ENCODE data around the gene CHSY1. TPM values are rescaled to one million over a fixed set of nuclear protein-coding genes. Genes with fewer than 3 reads are reported as not detected.

The CHSY1 gene
- total RNA-seq, 2 experiments from 2014 or later = 5.8 to 6.7 TPM

DNA sequence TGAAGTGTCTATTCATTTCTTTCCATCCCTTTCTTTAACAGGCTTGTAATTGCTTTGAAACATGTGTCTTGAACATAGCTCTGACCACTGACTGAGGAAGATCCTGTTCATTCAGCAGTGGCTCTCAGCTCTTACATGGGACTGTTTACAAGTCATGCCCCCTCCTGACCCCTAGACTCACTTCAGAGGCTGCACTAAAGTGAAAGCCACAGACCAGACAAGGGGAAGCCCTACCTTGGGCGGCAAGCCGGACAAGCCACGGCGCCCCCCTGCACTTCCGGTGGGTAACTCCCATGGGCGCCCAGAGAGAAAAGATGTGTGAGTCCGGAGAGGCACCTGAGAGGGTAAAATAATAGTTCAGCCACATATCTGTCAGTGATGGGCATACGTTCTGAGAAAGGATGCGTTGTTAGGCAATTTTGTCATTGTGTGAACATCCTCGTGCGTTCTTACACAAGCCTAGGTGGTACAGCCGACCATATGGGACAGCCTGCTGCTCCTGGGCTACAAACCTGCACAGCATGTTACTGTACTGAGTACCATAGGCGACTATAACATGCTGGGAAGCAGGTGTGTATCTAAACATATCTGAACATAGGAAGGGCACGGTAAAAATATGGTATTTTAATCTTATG, 116.2 kb downstream of the CHSY1 start:
- ATAC-seq (ENCODE audit: poor library complexity) (no peak), DNase-seq (no peak)
- Mint-ChIP-seq H3K27me3 (no peaks in the 10 kb centered on the region), H3K4me3 (no peak overlapping the region), H3K36me3 (ENCODE audit: low read depth) (no peaks in the 10 kb centered on the region), H3K9me3 (no peaks in the 10 kb centered on the region), H3K4me1 (ENCODE audit: low read depth) (peaks cover 31% of the 10 kb centered on the region), H3K27ac (no peak overlapping the region)
- H3K36me3 ChIP-seq (ENCODE audit: insufficient read depth, low read length) = no peaks in the 10 kb centered on the region
- H3K4me3 ChIP-seq (ENCODE audit: low read length) = no peak overlapping the region
- TF ChIP-seq, protein P1, sequence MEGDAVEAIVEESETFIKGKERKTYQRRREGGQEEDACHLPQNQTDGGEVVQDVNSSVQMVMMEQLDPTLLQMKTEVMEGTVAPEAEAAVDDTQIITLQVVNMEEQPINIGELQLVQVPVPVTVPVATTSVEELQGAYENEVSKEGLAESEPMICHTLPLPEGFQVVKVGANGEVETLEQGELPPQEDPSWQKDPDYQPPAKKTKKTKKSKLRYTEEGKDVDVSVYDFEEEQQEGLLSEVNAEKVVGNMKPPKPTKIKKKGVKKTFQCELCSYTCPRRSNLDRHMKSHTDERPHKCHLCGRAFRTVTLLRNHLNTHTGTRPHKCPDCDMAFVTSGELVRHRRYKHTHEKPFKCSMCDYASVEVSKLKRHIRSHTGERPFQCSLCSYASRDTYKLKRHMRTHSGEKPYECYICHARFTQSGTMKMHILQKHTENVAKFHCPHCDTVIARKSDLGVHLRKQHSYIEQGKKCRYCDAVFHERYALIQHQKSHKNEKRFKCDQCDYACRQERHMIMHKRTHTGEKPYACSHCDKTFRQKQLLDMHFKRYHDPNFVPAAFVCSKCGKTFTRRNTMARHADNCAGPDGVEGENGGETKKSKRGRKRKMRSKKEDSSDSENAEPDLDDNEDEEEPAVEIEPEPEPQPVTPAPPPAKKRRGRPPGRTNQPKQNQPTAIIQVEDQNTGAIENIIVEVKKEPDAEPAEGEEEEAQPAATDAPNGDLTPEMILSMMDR (IDR thresholded peaks at IDR 0.05) = no peak
- H3K27me3 ChIP-seq (ENCODE audit: control insufficient read depth in 1 of 2, insufficient read depth in 2 of 2, low read length in 2 of 2) = no peaks in the 10 kb centered on the region
- POLR2A ChIA-PET = no interaction called here
- CTCF ChIA-PET = no interaction called here
- peaks cover 17% of the 10 kb centered on the region for H3K4me1 ChIP-seq (ENCODE audit: insufficient read depth, low read length)
- H3K27ac ChIP-seq (ENCODE audit: low read depth in 1 of 2, low read length in 2 of 2) = no peak overlapping the region
- intact Hi-C loops (cut with DNase I, micrococcal nuclease) = no loop called here
- H3K9me3 ChIP-seq (ENCODE audit: control insufficient read depth in 1 of 2, insufficient read depth in 1 of 2, low read length in 2 of 2) = peaks cover 0 to 13% of the 10 kb centered on the region in 2 experiments

DNA sequence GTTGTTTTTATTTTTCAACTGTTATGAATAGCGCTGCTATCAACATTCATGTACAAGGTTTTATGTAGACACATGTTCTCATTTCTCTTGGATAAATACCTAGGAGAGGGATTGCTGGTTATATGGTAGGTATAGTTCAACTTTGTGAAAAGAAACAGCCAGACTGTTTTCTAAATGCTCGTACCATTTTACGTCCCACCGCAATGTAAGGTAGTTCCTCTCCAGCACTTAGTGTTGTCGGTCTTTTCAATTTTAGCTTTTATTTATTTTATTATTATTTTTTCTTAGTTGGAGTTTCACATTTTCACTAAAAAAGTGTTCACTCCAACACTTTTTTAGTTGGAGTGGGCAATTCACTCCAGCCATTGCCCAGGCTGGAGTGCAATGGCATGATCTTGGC, 117.1 kb downstream of the CHSY1 start:
- no peaks in the 10 kb centered on the region for H3K9me3 Mint-ChIP-seq
- H3K4me3 Mint-ChIP-seq = no peak overlapping the region
- POLR2A ChIA-PET = no interaction called here

DNA sequence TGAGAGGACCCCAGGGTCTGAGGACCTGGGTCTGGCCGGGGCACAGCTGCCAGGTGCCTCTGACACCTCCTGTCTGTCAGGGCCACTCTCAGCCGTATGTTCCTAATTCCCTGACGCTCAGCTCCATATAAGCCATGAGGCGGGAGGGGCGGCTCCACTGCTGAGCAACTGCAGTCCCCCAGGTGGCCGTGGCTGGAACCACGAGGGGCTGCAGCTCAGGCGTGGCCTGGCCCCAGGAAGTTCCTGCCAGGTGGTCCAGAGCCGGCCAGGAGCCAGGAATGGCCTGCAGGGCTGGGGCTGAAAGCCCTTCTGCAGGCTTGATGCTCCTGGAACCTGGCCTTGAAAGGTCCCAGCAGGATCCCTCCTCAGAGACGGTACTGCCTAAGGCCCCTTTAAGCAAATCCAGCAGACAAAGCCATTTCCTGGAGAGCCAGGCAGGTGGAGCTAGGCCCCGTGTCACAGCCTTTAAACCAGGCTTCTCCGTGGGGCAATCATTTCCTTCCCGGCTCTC, 118.0 kb downstream of the CHSY1 start:
- TF ChIP-seq, protein P1 (IDR thresholded peaks at IDR 0.05) = no peak
- H3K4me3 Mint-ChIP-seq = no peak overlapping the region
- H3K27ac ChIP-seq (ENCODE audit: low read depth in 1 of 2, low read length in 2 of 2) = no peak overlapping the region
- H3K36me3 ChIP-seq (ENCODE audit: insufficient read depth, low read length) = no peaks in the 10 kb centered on the region
- peaks cover 0 to 13% of the 10 kb centered on the region in 2 experiments for H3K9me3 ChIP-seq (ENCODE audit: control insufficient read depth in 1 of 2, insufficient read depth in 1 of 2, low read length in 2 of 2)
- intact Hi-C loops (cut with DNase I, micrococcal nuclease) = no loop called here
- H3K9me3 Mint-ChIP-seq = no peaks in the 10 kb centered on the region
- H3K27ac Mint-ChIP-seq = no peak overlapping the region
- no peaks in the 10 kb centered on the region for H3K36me3 Mint-ChIP-seq (ENCODE audit: low read depth)
- POLR2A ChIA-PET = no interaction called here
- DNase-seq (no peak), ATAC-seq (ENCODE audit: poor library complexity) (no peak)
- H3K4me3 ChIP-seq (ENCODE audit: low read length) = no peak overlapping the region
- peaks cover 33% of the 10 kb centered on the region for H3K4me1 Mint-ChIP-seq (ENCODE audit: low read depth)
- CTCF ChIA-PET = no interaction called here
- H3K27me3 ChIP-seq (ENCODE audit: control insufficient read depth in 1 of 2, insufficient read depth in 2 of 2, low read length in 2 of 2) = no peaks in the 10 kb centered on the region
- H3K4me1 ChIP-seq (ENCODE audit: insufficient read depth, low read length) = peaks cover 17% of the 10 kb centered on the region
- H3K27me3 Mint-ChIP-seq = no peaks in the 10 kb centered on the region

More for the DNA sequence above, 117.1 kb downstream of the CHSY1 start:
- TF ChIP-seq, protein P1 (IDR thresholded peaks at IDR 0.05) = no peak
- no peaks in the 10 kb centered on the region for H3K27me3 ChIP-seq (ENCODE audit: control insufficient read depth in 1 of 2, insufficient read depth in 2 of 2, low read length in 2 of 2)
- Mint-ChIP-seq H3K27ac (no peak overlapping the region), H3K4me1 (ENCODE audit: low read depth) (peaks cover 31% of the 10 kb centered on the region), H3K36me3 (ENCODE audit: low read depth) (no peaks in the 10 kb centered on the region), H3K27me3 (no peaks in the 10 kb centered on the region)
- CTCF ChIA-PET = no interaction called here
- H3K36me3 ChIP-seq (ENCODE audit: insufficient read depth, low read length) = no peaks in the 10 kb centered on the region
- H3K27ac ChIP-seq (ENCODE audit: low read depth in 1 of 2, low read length in 2 of 2) = no peak overlapping the region
- ATAC-seq (ENCODE audit: poor library complexity) (no peak), DNase-seq (no peak)
- peaks cover 17% of the 10 kb centered on the region for H3K4me1 ChIP-seq (ENCODE audit: insufficient read depth, low read length)
- no peak overlapping the region for H3K4me3 ChIP-seq (ENCODE audit: low read length)
- H3K9me3 ChIP-seq (ENCODE audit: control insufficient read depth in 1 of 2, insufficient read depth in 1 of 2, low read length in 2 of 2) = peaks cover 0 to 13% of the 10 kb centered on the region in 2 experiments
- intact Hi-C loops (cut with DNase I, micrococcal nuclease) = no loop called here
